Suppressor macrophage treated with lipopolysaccharide for 4 hours (primary cell): ENCODE data around the gene FARP2.
A peak's percentile ranks its signal among the peaks of the same experiment; 100 is the strongest.
"Not testable (repeated sequence)": the region's sequence is repeated elsewhere in the genome, so short reads cannot be mapped to it uniquely, and the experiment has no call there.

Experiments used
- DNase-seq: peaks from one replicate; pipeline ENCODE4 v3.0.0-alpha.2; 2020

FARP2 gene, protein sequence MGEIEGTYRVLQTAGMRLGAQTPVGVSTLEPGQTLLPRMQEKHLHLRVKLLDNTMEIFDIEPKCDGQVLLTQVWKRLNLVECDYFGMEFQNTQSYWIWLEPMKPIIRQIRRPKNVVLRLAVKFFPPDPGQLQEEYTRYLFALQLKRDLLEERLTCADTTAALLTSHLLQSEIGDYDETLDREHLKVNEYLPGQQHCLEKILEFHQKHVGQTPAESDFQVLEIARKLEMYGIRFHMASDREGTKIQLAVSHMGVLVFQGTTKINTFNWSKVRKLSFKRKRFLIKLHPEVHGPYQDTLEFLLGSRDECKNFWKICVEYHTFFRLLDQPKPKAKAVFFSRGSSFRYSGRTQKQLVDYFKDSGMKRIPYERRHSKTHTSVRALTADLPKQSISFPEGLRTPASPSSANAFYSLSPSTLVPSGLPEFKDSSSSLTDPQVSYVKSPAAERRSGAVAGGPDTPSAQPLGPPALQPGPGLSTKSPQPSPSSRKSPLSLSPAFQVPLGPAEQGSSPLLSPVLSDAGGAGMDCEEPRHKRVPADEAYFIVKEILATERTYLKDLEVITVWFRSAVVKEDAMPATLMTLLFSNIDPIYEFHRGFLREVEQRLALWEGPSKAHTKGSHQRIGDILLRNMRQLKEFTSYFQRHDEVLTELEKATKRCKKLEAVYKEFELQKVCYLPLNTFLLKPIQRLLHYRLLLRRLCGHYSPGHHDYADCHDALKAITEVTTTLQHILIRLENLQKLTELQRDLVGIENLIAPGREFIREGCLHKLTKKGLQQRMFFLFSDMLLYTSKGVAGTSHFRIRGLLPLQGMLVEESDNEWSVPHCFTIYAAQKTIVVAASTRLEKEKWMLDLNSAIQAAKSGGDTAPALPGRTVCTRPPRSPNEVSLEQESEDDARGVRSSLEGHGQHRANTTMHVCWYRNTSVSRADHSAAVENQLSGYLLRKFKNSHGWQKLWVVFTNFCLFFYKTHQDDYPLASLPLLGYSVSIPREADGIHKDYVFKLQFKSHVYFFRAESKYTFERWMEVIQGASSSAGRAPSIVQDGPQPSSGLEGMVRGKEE

GRCh38 chr2:241355983-241356870 is at the start of gene FARP2:
Gene FARP2, plus strand, starts transcription at chr2:241356285. Its CDS starts 16,823 bp downstream, at chr2:241373108.
- peak; percentile 99 for DNase-seq

DNA sequence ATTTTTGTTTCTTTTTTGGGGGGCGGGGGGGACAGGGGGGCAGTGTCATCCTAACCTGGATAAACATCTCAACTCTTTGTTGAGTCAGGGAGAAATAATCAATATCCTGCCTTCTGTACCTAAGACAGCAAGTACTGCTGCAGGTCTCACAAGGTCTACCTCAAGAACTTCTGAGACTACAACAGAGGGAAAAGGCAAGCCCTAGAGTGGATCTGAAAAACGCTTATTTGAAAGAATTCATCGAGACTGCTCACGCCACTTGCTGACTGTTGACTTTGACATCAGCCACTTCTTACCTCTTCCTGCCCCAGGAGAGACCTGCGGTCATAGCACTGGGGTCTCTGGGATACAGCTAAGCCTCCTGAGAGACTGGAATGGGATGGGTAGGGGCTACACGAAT is 49.0 kb upstream of the FARP2 start:
- DNase-seq, result no peak

- DNase-seq, result no peak
These were observed 47.8 kb upstream of the FARP2 start for GRCh38 chr2:241308267-241308666.

GRCh38 chr2:241308832-241309500 is 47.1 kb upstream of the FARP2 start:
- no peak for DNase-seq

DNA sequence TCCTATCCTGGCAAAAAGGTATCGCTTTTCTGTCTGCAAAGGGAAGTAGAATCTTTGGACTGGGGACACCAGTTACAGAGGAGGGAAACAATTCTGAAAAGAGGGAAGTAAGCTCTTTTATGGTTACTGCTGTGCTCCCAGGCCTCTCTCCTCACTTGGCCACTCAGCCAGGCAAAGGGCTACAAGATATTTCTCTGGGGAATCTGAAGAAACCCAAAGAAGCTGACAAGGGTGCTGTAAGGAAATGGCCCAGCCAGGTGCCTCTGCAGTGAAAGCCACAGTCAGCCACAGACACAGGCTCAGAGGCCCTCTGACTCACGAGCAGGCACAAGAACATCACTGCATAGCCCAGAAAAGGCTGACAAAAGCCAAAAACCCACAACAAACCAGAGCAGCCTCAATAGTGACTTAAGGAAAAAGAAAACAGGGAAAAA is 46.4 kb upstream of the FARP2 start:
- peak; percentile 41 for DNase-seq

DNA sequence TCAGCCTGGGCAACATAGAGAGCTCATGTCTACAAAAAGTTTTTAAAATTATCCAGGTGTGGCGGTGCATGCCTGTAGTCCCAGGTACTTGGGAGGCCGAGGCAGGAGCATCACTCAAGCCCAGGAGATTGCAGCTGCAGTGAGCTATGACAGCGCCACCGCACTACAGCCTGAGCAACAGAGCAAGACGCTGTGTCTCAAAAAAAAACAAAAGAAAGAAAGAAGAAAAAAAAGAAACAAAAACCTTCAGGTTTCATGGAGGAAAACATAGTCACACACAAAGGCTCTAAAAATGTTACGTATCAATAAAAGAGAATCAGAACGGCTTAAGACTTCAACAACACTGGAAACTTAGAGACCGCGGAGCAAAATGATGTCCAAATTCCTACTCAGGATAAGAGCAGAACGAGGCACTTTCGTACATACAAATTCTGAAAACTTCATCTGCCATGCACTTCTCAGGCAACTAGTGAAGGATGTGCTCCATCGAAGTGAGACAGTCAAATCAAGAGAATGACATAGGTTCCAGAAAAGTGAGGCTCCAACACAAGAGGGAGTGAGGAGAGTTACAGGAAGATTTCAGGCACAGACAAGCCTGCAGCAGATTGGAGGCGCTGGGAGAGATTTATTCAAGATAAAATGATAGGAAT is 45.0 kb upstream of the FARP2 start:
- DNase-seq, result no peak

GRCh38 chr2:241312082-241312481 is 44.0 kb upstream of the FARP2 start:
- DNase-seq, result peak; percentile 47

DNA sequence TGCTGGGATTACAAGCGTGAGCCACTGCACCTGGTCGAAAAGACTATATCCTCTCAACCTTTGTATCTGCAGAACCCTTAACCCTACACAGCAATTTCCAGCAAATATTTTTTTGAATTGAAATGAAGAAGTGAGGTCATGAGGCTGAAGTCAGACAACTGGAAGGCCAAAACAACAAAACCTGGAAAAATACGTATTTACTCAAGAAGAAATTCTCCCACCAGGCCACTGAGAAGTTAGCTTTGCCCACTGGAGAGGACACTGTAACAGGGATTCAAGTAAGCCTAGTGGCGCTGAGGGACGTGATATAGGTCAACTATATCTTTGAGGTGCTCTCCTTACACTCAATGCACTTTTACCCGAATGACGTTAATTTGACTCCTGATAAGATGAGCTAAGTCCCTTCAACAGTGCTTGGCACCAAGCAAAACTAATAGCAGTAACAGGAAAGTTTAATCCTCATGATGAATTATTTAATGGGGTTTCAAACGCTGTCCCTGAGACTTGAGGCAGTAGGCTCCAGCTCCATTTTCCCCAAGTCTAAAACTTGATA is 42.5 kb upstream of the FARP2 start:
- no peak for DNase-seq

DNA sequence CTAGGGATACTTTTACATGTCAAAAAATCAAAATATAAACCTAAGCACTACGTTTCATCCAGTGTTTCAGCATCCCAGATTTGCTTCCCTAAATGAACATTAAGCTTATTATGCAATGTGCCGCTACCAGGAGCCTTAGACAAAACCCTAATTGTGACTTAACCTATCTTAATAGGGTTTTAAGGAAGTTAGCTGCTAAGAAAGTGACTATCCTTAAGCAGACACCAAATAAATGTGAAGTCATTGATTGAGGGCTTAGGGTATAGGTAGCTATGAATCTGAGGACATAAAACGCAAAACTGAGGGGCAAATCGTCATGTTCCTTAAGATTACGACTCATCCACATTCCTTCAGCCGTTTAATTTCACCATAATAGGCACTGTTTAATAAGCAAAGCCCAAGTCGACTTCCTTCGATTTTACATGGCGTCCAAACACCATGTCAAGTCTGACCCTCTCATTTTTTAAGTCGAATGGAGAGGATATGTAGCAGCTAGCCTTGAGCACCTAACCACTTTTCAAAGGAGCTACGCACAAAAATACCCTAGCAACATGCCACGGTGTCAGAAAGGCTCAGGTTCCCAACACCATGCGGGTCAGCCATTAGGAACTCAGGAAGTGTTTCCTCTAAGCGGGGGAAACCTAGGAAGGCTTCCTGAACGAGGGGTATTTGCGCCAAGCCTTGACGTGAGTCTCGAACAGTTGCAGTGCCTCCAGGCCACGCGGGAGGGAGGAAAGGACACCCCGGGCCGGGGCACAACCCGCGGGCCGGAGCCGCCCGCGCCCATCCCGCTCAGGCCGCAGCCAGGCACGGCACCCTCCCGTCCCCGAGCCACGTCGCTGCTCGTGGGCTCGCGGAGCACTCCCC is 41.6 kb upstream of the FARP2 start:
- peak; percentile 80 for DNase-seq

DNA sequence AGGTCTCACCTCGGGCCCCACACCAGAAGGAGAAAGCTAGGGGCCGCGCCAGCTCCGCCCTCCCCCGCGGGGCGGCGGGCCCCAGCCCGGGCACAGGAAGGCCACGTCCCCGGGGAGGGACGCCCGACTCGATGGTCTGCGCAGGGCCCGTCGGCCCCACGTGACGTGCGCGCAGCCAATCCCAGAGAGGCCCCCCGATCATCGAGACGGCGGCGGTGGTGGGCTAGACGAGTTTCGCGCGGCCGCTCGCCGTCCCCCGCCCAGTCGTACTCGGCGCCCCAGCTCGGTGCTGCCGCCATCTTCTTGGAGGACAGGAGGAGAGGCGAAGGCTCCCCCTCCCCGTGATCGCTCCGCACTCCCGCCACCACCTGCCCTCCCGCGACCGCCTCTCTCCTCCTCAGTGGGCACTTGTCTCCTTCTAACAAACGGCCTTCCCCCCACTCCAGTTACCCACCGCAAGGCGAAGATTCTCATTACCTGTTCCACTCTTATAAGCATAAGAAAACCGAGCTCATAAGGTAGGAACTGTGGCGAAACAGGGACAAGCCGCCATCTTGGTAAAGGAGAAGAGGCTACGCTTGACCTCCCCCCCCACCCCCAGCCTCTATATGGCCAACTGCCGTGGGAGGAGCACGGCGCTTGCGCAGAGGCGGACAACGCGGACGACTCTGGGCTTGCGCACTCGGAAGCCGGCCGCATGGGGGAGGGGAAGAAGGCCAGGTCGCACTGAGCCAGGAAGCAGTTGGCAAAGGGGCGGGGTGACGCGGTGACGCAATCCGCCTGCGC is 40.8 kb upstream of the FARP2 start, which contains the start of gene HDLBP:
Gene HDLBP (minus strand): TSS at position 580 of the 786 bp plus-strand sequence. CDS start 48,803 bp downstream, outside the sequence.
- peak; percentile 100 for DNase-seq

DNA sequence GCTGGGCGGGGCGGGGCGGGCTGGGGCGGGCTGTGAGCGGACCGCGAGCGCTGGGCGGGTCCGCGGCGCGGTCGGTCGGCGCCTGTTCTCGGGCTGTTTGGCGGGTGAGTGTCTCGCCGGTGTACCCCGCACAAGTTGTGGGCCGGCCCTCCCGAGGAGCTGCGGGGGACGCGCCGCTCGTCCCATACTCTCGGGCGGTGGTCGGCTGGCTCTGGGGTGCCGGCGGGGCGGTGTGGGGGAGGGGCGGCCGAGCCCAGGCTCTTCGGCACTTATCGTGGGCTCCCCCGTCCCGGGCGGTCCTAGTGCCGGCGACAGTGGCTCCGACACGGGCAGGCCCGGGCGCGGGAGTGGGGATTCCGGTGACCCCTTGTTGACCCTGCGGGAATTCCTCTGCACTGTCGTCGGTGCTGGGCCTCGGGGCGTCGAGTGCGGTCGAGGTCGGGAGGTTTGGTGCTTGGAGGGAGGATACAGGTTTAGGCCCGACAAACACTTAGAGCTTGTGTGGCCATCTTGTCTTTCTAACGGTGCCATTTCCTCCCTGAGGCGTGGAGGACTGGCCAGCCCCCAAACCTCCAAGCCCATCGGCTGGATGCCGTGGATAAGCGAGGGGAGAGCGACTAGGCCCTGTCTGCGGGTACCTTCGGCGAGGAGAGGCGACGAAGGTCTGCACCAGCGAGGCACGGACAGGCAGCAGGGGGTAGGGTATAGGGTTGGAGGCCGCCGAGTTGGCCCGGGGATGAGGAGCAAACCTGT is 40.0 kb upstream of the FARP2 start, which contains the start of gene SEPTIN2:
Gene SEPTIN2 (plus strand): TSS at position 47 of the 753 bp plus-strand sequence. CDS start 8,308 bp downstream, outside the sequence.
- DNase-seq, result no peak

GRCh38 chr2:241316825-241317224 is 39.3 kb upstream of the FARP2 start:
- no peak for DNase-seq

- DNase-seq, result peak; percentile 53
These were observed 38.7 kb upstream of the FARP2 start for GRCh38 chr2:241317391-241317790.

- not testable (repeated sequence) for DNase-seq
These were observed 37.3 kb upstream of the FARP2 start for GRCh38 chr2:241318830-241319229.

- no peak for DNase-seq
These were observed 35.7 kb upstream of the FARP2 start for GRCh38 chr2:241320394-241320793.

GRCh38 chr2:241321033-241321432 is 35.1 kb upstream of the FARP2 start:
- no peak for DNase-seq

- peak; percentile 34 for DNase-seq
These were observed 34.2 kb upstream of the FARP2 start for GRCh38 chr2:241321886-241322285.

- no peak for DNase-seq
These were observed 32.3 kb upstream of the FARP2 start for GRCh38 chr2:241323778-241324177.
